K562 (cell line): ENCODE data around the gene SIRT4. TPM values are rescaled to one million over a fixed set of nuclear protein-coding genes. Genes with fewer than 3 reads are reported as not detected.
A peak's percentile ranks its signal among the peaks of the same experiment; 100 is the strongest.

ENCODE experiments used
- CAMTA2 ChIP-seq: fragments of 250-450 bp; sonication (Bioruptor Pico); conservative IDR thresholded peaks from 2 replicates; pipeline ENCODE4 v1.5.1; 2022
- FOXP1 ChIP-seq: sonication (generic); formaldehyde crosslinking; IDR thresholded peaks from 2 replicates; pipeline ENCODE4 v1.8.0; 2022; ENCODE audit warnings: mild to moderate bottlenecking, missing genetic modification reagents
- HMG20A ChIP-seq: fragments of 450-650 bp; formaldehyde crosslinking; conservative IDR thresholded peaks from 2 replicates; pipeline ENCODE4 v1.4.0; 2020; ENCODE audit warnings: mild to moderate bottlenecking, mixed read lengths
- HNRNPLL ChIP-seq: fragments of 200-400 bp; formaldehyde crosslinking; IDR thresholded peaks from 2 replicates; pipeline ENCODE4 v1.6.1; 2017; ENCODE audit warnings: low read length, low read depth, mild to moderate bottlenecking; ENCODE audit not compliant: poor library complexity, severe bottlenecking
- KLF1 ChIP-seq: fragments of 450-650 bp; IDR thresholded peaks from 2 replicates; pipeline ENCODE4 v1.6.1; 2016; ENCODE audit warnings: missing genetic modification characterization, missing compliant biosample characterization
- LARP7 ChIP-seq: fragments of 450-650 bp; IDR thresholded peaks from 2 replicates; pipeline ENCODE4 v1.6.1; 2016
- NCOA1 ChIP-seq: fragments of 450-650 bp; IDR thresholded peaks from 2 replicates; pipeline ENCODE4 v1.6.1; 2016; ENCODE audit warnings: low read depth
- OTX1 ChIP-seq: fragments of 450-650 bp; formaldehyde crosslinking; IDR thresholded peaks from 2 replicates; pipeline ENCODE4 v1.4.0; 2022; ENCODE audit warnings: mild to moderate bottlenecking
- POLR2G ChIP-seq: fragments of 200-400 bp; formaldehyde crosslinking; IDR thresholded peaks from 2 replicates; pipeline ENCODE4 v1.6.1; 2017; ENCODE audit warnings: low read depth, mild to moderate bottlenecking, antibody characterized with exemption, low read length, moderate library complexity
- SMARCA5 ChIP-seq: fragments of 450-650 bp; IDR thresholded peaks from 2 replicates; pipeline ENCODE4 v1.6.1; 2016
- SOX6 ChIP-seq: fragments of 450-650 bp; IDR thresholded peaks from 2 replicates; pipeline ENCODE4 v1.6.1; 2014; ENCODE audit warnings: mild to moderate bottlenecking
- TOE1 ChIP-seq, 2 experiments: fragments of 450-650 bp in 1 of 2; sonication (generic) in 1 of 2; formaldehyde crosslinking in 1 of 2; IDR thresholded peaks; 2 replicates each; pipeline versions ENCODE4 v1.7.1 to v1.8.0; 2016 to 2022; ENCODE audit warnings: borderline replicate concordance in 2 of 2, mild to moderate bottlenecking in 2 of 2, antibody characterized with exemption in 1 of 2, inconsistent platforms in 1 of 2, low read depth in 1 of 2, missing genetic modification reagents in 1 of 2, moderate library complexity in 1 of 2
- TSHZ1 ChIP-seq: fragments of 250-450 bp; sonication (Bioruptor Pico); IDR thresholded peaks from 2 replicates; pipeline ENCODE4 v1.4.0; 2020; ENCODE audit warnings: mild to moderate bottlenecking, moderate library complexity
- ZC3H4 ChIP-seq: sonication (generic); formaldehyde crosslinking; IDR thresholded peaks from 2 replicates; pipeline ENCODE4 v1.9.0; 2021; ENCODE audit warnings: missing genetic modification reagents, borderline replicate concordance
- ZNF75A ChIP-seq: fragments of 450-650 bp; formaldehyde crosslinking; IDR thresholded peaks from 2 replicates; pipeline ENCODE4 v1.4.0; 2020; ENCODE audit warnings: mild to moderate bottlenecking
- ZNF76 ChIP-seq: fragments of 250-450 bp; sonication (Bioruptor Pico); IDR thresholded peaks from 2 replicates; pipeline ENCODE4 v1.4.0; 2020; ENCODE audit warnings: mild to moderate bottlenecking, moderate library complexity, borderline replicate concordance
- polyA plus RNA-seq, 8 experiments: library from polyadenylated mRNA; depleted of rRNA in 4 of 8; stranded (reverse) in 5 of 8; unstranded in 3 of 8; fragments of >200 nt; fragmentation: Nextera tagmentation in 2 of 8; fragmentation: Illumina TruSeq in 1 of 8; extraction: Ambion mirVana in 2 of 8; extraction: Trizol in 1 of 8; gene quantifications; 2 replicates each; pipeline versions ENCODE4 v1.2.1 to v1.2.3, GENCODE V29; 2011 to 2014; ENCODE audit warnings: inconsistent platforms in 1 of 8, missing spikeins in 1 of 8
- total RNA-seq, 7 experiments: library from RNA; depleted of rRNA in 6 of 7; stranded (reverse); fragments of >200 nt in 6 of 7; fragmentation: Illumina TruSeq in 2 of 7; extraction: Trizol in 2 of 7; gene quantifications; 2 replicates each; pipeline versions ENCODE4 v1.2.1 to v1.2.3, GENCODE V29; 2011 to 2021; ENCODE audit warnings: low replicate concordance in 1 of 7
- TF ChIP-seq, protein P1 (sequence below): sonication (generic); formaldehyde crosslinking; IDR thresholded peaks from 2 replicates; pipeline ENCODE4 v1.8.1; 2023; ENCODE audit warnings: missing genetic modification reagents, mild to moderate bottlenecking, borderline replicate concordance
- TF ChIP-seq, protein P2 (sequence below): sonication (generic); formaldehyde crosslinking; IDR thresholded peaks from 2 replicates; pipeline ENCODE4 v1.9.0; 2022; ENCODE audit warnings: mild to moderate bottlenecking, missing genetic modification reagents

Gene SIRT4
- total and polyA plus RNA-seq, 9 of the 15 experiments (the other 6 are each of a cell fraction or from before 2014, with no cell fraction given): 0.86 to 5.2 (median 2.4) TPM

- TF ChIP-seq HMG20A (CRISPR knock-in tag): no peak
- peak; percentile 14; the same call in 1 of the 2 replicates for TF ChIP-seq SOX6
- no peak for TF ChIP-seq POLR2G
- TF ChIP-seq ZC3H4 (CRISPR knock-in tag): no peak
- TF ChIP-seq HNRNPLL: no peak
- no peak for TF ChIP-seq KLF1 (tag)
- peak; percentile 97 for TF ChIP-seq TOE1 (IDR thresholded peaks at IDR 0.05; ENCODE audit: borderline replicate concordance)
- TF ChIP-seq TOE1 (CRISPR knock-in tag; IDR thresholded peaks at IDR 0.05; ENCODE audit: borderline replicate concordance, low read depth): no peak
- peak; percentile 42; the same call in 1 of the 2 replicates for TF ChIP-seq OTX1 (CRISPR knock-in tag)
- TF ChIP-seq, protein P1, sequence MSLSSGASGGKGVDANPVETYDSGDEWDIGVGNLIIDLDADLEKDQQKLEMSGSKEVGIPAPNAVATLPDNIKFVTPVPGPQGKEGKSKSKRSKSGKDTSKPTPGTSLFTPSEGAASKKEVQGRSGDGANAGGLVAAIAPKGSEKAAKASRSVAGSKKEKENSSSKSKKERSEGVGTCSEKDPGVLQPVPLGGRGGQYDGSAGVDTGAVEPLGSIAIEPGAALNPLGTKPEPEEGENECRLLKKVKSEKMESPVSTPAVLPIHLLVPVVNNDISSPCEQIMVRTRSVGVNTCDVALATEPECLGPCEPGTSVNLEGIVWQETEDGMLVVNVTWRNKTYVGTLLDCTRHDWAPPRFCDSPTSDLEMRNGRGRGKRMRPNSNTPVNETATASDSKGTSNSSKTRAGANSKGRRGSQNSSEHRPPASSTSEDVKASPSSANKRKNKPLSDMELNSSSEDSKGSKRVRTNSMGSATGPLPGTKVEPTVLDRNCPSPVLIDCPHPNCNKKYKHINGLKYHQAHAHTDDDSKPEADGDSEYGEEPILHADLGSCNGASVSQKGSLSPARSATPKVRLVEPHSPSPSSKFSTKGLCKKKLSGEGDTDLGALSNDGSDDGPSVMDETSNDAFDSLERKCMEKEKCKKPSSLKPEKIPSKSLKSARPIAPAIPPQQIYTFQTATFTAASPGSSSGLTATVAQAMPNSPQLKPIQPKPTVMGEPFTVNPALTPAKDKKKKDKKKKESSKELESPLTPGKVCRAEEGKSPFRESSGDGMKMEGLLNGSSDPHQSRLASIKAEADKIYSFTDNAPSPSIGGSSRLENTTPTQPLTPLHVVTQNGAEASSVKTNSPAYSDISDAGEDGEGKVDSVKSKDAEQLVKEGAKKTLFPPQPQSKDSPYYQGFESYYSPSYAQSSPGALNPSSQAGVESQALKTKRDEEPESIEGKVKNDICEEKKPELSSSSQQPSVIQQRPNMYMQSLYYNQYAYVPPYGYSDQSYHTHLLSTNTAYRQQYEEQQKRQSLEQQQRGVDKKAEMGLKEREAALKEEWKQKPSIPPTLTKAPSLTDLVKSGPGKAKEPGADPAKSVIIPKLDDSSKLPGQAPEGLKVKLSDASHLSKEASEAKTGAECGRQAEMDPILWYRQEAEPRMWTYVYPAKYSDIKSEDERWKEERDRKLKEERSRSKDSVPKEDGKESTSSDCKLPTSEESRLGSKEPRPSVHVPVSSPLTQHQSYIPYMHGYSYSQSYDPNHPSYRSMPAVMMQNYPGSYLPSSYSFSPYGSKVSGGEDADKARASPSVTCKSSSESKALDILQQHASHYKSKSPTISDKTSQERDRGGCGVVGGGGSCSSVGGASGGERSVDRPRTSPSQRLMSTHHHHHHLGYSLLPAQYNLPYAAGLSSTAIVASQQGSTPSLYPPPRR (CRISPR knock-in tag): no peak
- TF ChIP-seq LARP7: 0 out of 2 replicates have a peak, but pooled peaks have one; percentile 0
- no peak for TF ChIP-seq NCOA1
- TF ChIP-seq, protein P2, sequence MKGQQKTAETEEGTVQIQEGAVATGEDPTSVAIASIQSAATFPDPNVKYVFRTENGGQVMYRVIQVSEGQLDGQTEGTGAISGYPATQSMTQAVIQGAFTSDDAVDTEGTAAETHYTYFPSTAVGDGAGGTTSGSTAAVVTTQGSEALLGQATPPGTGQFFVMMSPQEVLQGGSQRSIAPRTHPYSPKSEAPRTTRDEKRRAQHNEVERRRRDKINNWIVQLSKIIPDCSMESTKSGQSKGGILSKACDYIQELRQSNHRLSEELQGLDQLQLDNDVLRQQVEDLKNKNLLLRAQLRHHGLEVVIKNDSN (CRISPR knock-in tag): no peak
- TF ChIP-seq TSHZ1: no peak
- TF ChIP-seq SMARCA5: peak; percentile 9; the same call in 1 of the 2 replicates
- TF ChIP-seq CAMTA2 (CRISPR knock-in tag): no peak
- TF ChIP-seq FOXP1 (CRISPR knock-in tag): no peak
- no peak for TF ChIP-seq ZNF75A (CRISPR knock-in tag)
- TF ChIP-seq ZNF76 (CRISPR knock-in tag): no peak
These were observed at the start of gene SIRT4 (continued) for GRCh38 chr12:120301962-120302815.
